Erythroblast (primary cell): ENCODE results near the gene STS.

Experiments
- GATA1 ChIP-seq: IDR thresholded peaks from 2 replicates; pipeline ENCODE4 v1.6.1; 2011; ENCODE audit warnings: low read depth, mild to moderate bottlenecking, control low read depth, low read length, moderate library complexity
- POLR2A ChIP-seq: IDR thresholded peaks from 2 replicates; pipeline ENCODE4 v1.6.1; 2011; ENCODE audit warnings: mild to moderate bottlenecking, low read length

GRCh38 chrX:7127056-7127455 lies 20.5 kb upstream of the STS start:
- TF ChIP-seq POLR2A: no peak
- no peak for TF ChIP-seq GATA1
